ENCODE data around the gene LRIT1. TPM values are rescaled to one million over a fixed set of nuclear protein-coding genes. Genes with fewer than 3 reads are reported as not detected.

Gene LRIT1
- total RNA-seq, 4 donors from 2014 or later, result not detected

- no peak overlapping the region for H3K4me3 ChIP-seq
Observed at GRCh38 chr10:84257343-84258020, 16.1 kb upstream of the LRIT1 start.

GRCh38 chr10:84256510-84257342 is 15.4 kb upstream of the LRIT1 start:
- DNase-seq, result peak in 2 of 3 donors; percentile 61 to 64

More at GRCh38 chr10:84257343-84258020, 16.1 kb upstream of the LRIT1 start:
- Histone ChIP-seq H3K9me3 (no peaks in the 10 kb centered on the region), H3K27ac (no peak overlapping the region), H3K4me1 (no peaks in the 10 kb centered on the region), H3K36me3 (no peaks in the 10 kb centered on the region), H3K27me3 (no peaks in the 10 kb centered on the region)
- TF ChIP-seq CTCF (IDR thresholded peaks at IDR 0.05) (no peak), POLR2A (IDR thresholded peaks at IDR 0.05) (no peak)
- no peak for DNase-seq

GRCh38 chr10:84254552-84255478 is 13.5 kb upstream of the LRIT1 start:
- no peaks in the 10 kb centered on the region for H3K9me3 ChIP-seq
- H3K36me3 ChIP-seq, result no peaks in the 10 kb centered on the region
- H3K27me3 ChIP-seq, result no peaks in the 10 kb centered on the region
- H3K4me1 ChIP-seq, result no peaks in the 10 kb centered on the region
- DNase-seq, result no peak
- H3K27ac ChIP-seq, result no peak overlapping the region
- TF ChIP-seq POLR2A (IDR thresholded peaks at IDR 0.05) (no peak), CTCF (IDR thresholded peaks at IDR 0.05) (no peak)
- no peak overlapping the region for H3K4me3 ChIP-seq

More at GRCh38 chr10:84256510-84257342, 15.4 kb upstream of the LRIT1 start:
- Histone ChIP-seq H3K36me3 (no peaks in the 10 kb centered on the region), H3K27ac (no peak overlapping the region), H3K9me3 (no peaks in the 10 kb centered on the region), H3K4me3 (no peak overlapping the region), H3K27me3 (no peaks in the 10 kb centered on the region), H3K4me1 (no peaks in the 10 kb centered on the region)
- TF ChIP-seq POLR2A (IDR thresholded peaks at IDR 0.05) (no peak), CTCF (IDR thresholded peaks at IDR 0.05) (peak in 4 of 6 experiments; percentile 39 to 49 (median 41))

DNA sequence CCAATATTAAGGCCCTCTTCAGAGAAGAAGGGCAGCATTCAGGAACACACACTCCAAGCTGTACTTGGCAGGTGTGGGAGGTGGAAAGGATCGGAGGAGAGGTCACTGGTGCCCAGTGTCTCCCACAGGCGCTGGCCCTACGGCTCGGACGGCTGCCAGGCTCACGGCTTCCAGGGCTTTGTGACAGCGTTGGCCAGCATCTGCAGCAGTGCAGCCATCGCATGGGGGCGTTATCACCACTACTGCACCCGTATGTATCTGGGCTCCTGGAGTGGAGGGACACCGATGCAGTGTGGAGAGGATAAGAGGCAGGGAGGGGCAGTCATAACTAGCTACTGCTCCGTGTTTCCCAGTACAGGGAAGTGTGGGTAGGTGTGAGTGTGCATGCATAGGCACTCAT is 7.4 kb upstream of the LRIT1 start:
- no peak overlapping the region for H3K27ac ChIP-seq
- H3K4me1 ChIP-seq, result no peaks in the 10 kb centered on the region
- no peaks in the 10 kb centered on the region for H3K27me3 ChIP-seq
- no peak for DNase-seq
- H3K9me3 ChIP-seq, result no peaks in the 10 kb centered on the region
- no peak for TF ChIP-seq CTCF (IDR thresholded peaks at IDR 0.05)
- no peak for TF ChIP-seq POLR2A (IDR thresholded peaks at IDR 0.05)
- no peak overlapping the region for H3K4me3 ChIP-seq
- no peaks in the 10 kb centered on the region for H3K36me3 ChIP-seq

DNA sequence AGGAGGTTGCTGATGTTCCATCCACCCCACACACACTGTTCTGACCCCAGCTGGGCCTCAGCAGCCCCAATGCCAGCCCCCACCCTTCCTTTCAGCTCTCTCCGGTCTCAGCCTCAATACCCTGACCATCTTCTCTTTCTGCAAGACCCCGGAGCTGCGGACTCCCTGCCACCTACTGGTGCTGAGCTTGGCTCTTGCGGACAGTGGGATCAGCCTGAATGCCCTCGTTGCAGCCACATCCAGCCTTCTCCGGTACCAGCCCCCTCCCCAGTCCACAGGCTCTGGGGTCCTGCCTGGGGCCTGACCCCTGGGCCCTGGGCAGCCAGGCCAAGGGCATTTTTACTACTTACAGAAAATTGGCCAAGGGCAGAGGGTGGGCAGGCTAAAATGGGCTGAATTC is 6.2 kb upstream of the LRIT1 start:
- H3K27ac ChIP-seq, result no peak overlapping the region
- H3K4me1 ChIP-seq, result no peaks in the 10 kb centered on the region
- H3K9me3 ChIP-seq, result no peaks in the 10 kb centered on the region
- no peak overlapping the region for H3K4me3 ChIP-seq
- no peaks in the 10 kb centered on the region for H3K27me3 ChIP-seq
- no peaks in the 10 kb centered on the region for H3K36me3 ChIP-seq
- DNase-seq, result no peak
- no peak for TF ChIP-seq CTCF (IDR thresholded peaks at IDR 0.05)
- TF ChIP-seq POLR2A (IDR thresholded peaks at IDR 0.05), result no peak
